GM12878 (cell line): ENCODE measurements around the gene LLPH. TPM values are rescaled to one million over a fixed set of nuclear protein-coding genes. Genes with fewer than 3 reads are reported as not detected.
"Not testable (repeated sequence)": the region's sequence is repeated elsewhere in the genome, so short reads cannot be mapped to it uniquely, and the experiment has no call there.

ENCODE experiments used
- ATAC-seq: fragments of 200-7000 bp; cut with Tn5 transposase; 3 replicates; pipeline ENCODE4 v1.9.1; 2020; ENCODE audit warnings: mild to moderate bottlenecking, moderate library complexity
- BruUV-seq: library from RNA; stranded (reverse); fragments of 400-500 nt; replicated peaks from 2 replicates; lab custom pipeline; 2021; lab: Mats Ljungman, UMichigan
- CTCF ChIA-PET: fragments of 300-600 bp; sonication (Branson Sonifier 250); formaldehyde crosslinking; extraction: SDS; loops from one replicate; lab custom pipeline; 2021; ENCODE audit warnings: inconsistent platforms; lab: Yijun Ruan, JAX
- POLR2A ChIA-PET: fragments of 350-600 bp; formaldehyde crosslinking; extraction: SDS; loops from one replicate; lab custom pipeline; 2021; ENCODE audit warnings: inconsistent platforms; lab: Charles Lee
- RAD21 ChIA-PET: fragments of 300-600 bp; sonication (Branson Sonifier 250); formaldehyde crosslinking; loops from one replicate; lab custom pipeline; 2023; ENCODE audit warnings: antibody characterized with exemption; ENCODE audit not compliant: unreplicated experiment; lab: Charles Lee
- SMC1A ChIA-PET: fragments of 300-600 bp; sonication (Branson Sonifier 250); formaldehyde crosslinking; loops from one replicate; lab custom pipeline; 2023; ENCODE audit not compliant: unreplicated experiment, uncharacterized antibody; lab: Charles Lee
- DNase-seq: peaks from one replicate; pipeline ENCODE4 v3.0.0-alpha.2; 2011; ENCODE audit warnings: low read depth, low spot score
- FAIRE-seq: peaks from 3 replicates; lab custom pipeline; 2011; peaks lifted over from hg19 to GRCh38; lab: Jason Lieb, UNC
- H2AFZ ChIP-seq: 2 replicates; pipeline ENCODE4 v1.6.0; 2011; ENCODE audit warnings: low read depth, low read length, control low read depth; ENCODE audit not compliant: control insufficient read depth
- H3K27ac ChIP-seq: 2 replicates; pipeline ENCODE4 v1.5.1; 2011; ENCODE audit warnings: control low read depth; ENCODE audit not compliant: control insufficient read depth, insufficient read depth
- H3K27me3 ChIP-seq, 2 experiments: replicated peaks in 1 of 2; 2 replicates each; pipeline versions ENCODE4 v1.6.0 to v1.6.1; 2011; ENCODE audit warnings: low read length in 1 of 2; ENCODE audit not compliant: control insufficient read depth in 2 of 2, insufficient read depth in 2 of 2
- H3K36me3 ChIP-seq, 2 experiments: 2 replicates each; pipeline ENCODE4 v1.5.1; 2011; ENCODE audit warnings: low read length in 1 of 2; ENCODE audit not compliant: control insufficient read depth in 2 of 2, insufficient read depth in 2 of 2
- H3K4me1 ChIP-seq: 2 replicates; pipeline ENCODE4 v1.6.1; 2011; ENCODE audit warnings: mild to moderate bottlenecking, low read length, moderate library complexity, mixed read lengths; ENCODE audit not compliant: control insufficient read depth, insufficient read depth
- H3K4me2 ChIP-seq: 2 replicates; pipeline ENCODE4 v1.6.0; 2011; ENCODE audit warnings: control low read depth; ENCODE audit not compliant: control insufficient read depth, insufficient read depth
- H3K4me3 ChIP-seq: fragments of 200-600 bp; sonication (generic); 2 replicates; pipeline ENCODE4 v1.5.1; 2016
- H3K79me2 ChIP-seq: 2 replicates; pipeline ENCODE4 v1.6.0; 2011; ENCODE audit warnings: low read length; ENCODE audit not compliant: control insufficient read depth, insufficient read depth
- H3K9ac ChIP-seq: 2 replicates; pipeline ENCODE4 v1.8.0; 2011; ENCODE audit warnings: low read length, control low read depth, mixed read lengths; ENCODE audit not compliant: control insufficient read depth, insufficient read depth
- H3K9me3 ChIP-seq: replicated peaks from 3 replicates; pipeline ENCODE4 v1.5.1; 2011; ENCODE audit warnings: mild to moderate bottlenecking, low read length; ENCODE audit not compliant: control insufficient read depth, insufficient read depth
- H4K20me1 ChIP-seq: 2 replicates; pipeline ENCODE4 v1.6.0; 2011; ENCODE audit not compliant: control insufficient read depth, insufficient read depth
- CHD1 ChIP-seq: IDR thresholded peaks from 2 replicates; pipeline ENCODE4 v1.6.1; 2012; ENCODE audit warnings: low read depth, low read length, improper control_type of control experiment
- JUNB ChIP-seq: IDR thresholded peaks from 2 replicates; pipeline ENCODE4 v1.6.1; 2016; ENCODE audit warnings: antibody characterized with exemption, mild to moderate bottlenecking
- SMAD5 ChIP-seq: IDR thresholded peaks from 2 replicates; pipeline ENCODE4 v1.6.1; 2016; ENCODE audit warnings: antibody characterized with exemption, low read depth
- ZBTB33 ChIP-seq: fragments of 450-650 bp; IDR thresholded peaks from 2 replicates; pipeline ENCODE4 v1.6.1; 2017; ENCODE audit warnings: mild to moderate bottlenecking
- WGBS: methylation state at CpG from one replicate; pipeline ENCODE4 v1.1.6; 2016; ENCODE audit warnings: low lambda C conversion rate; ENCODE audit not compliant: insufficient replicate concordance, insufficient coverage; ENCODE audit errors: missing lambda C conversion rate; 5-methylcytosine and 5-hydroxymethylcytosine counted together
- in situ Hi-C: fragments of 300-500 bp; cut with MboI; formaldehyde crosslinking; loops from 9 replicates; pipeline ENCODE4 v1.14.3; 2018; ENCODE audit warnings: mixed read lengths
- intact Hi-C: fragments of 100-400 bp; cut with micrococcal nuclease; formaldehyde crosslinking; loops from one replicate; pipeline ENCODE4 v1.14.2; 2022; ENCODE audit not compliant: unreplicated experiment
- polyA plus RNA-seq, 11 experiments: library from polyadenylated mRNA; depleted of rRNA in 4 of 11; unstranded in 6 of 11; stranded (reverse) in 5 of 11; fragments of >200 nt; fragmentation: Nextera tagmentation in 4 of 11; fragmentation: Illumina TruSeq in 1 of 11; extraction: Ambion mirVana in 4 of 11; extraction: Trizol in 1 of 11; gene quantifications; 1 replicate in 1 of 11; 2 replicates in 10 of 11; pipeline versions ENCODE4 v1.2.1 to v1.2.3, GENCODE V29; 2011 to 2016; ENCODE audit warnings: inconsistent platforms in 2 of 11, missing spikeins in 2 of 11, low read depth in 1 of 11
- total RNA-seq, 4 experiments: library from RNA; depleted of rRNA in 3 of 4; stranded (reverse); fragments of >200 nt in 3 of 4; fragmentation: Illumina TruSeq in 1 of 4; extraction: Trizol in 1 of 4; gene quantifications; 2 replicates each; pipeline versions ENCODE4 v1.2.1 to v1.2.3, GENCODE V29; 2013 to 2021

Gene LLPH
- total and polyA plus RNA-seq, 10 of the 15 experiments (the other 5 are each of a cell fraction or from before 2014, with no cell fraction given) = 15.2 to 107 (median 70.4) TPM

GRCh38 chr12:66176105-66176900 is 45.8 kb upstream of the LLPH start:
- ChIA-PET CTCF (interaction anchor here (0.8 to 1.3 kb wide), 2 partner anchors 8 to 94 kb away, joined by 3 to 9 read pairs; no protein-coding TSS in a partner anchor), RAD21 (interaction anchor here (0.6 to 0.7 kb wide), 2 partner anchors 9 to 100 kb away, joined by 3 read pairs; no protein-coding TSS in a partner anchor), SMC1A (interaction anchor here (0.8 to 1.7 kb wide), 4 partner anchors 10 to 57 kb away, joined by 3 to 9 read pairs (median 4); no protein-coding TSS in a partner anchor), POLR2A (interaction anchor here (0.6 to 1.3 kb wide), 4 partner anchors 15 to 744 kb away, joined by 3 read pairs; partner anchors contain the start of gene LLPH)
- DNase-seq (no peak), FAIRE-seq (no peak), ATAC-seq (no peak)
- Histone ChIP-seq H3K4me3 (no peak overlapping the region), H2AFZ (no peak overlapping the region), H3K9ac (no peak overlapping the region), H3K27ac (no peak overlapping the region), H3K27me3 (no peaks in the 10 kb centered on the region), H3K9me3 (no peaks in the 10 kb centered on the region), H3K4me1 (no peaks in the 10 kb centered on the region), H3K36me3 (no peaks in the 10 kb centered on the region), H3K79me2 (no peaks in the 10 kb centered on the region), H4K20me1 (no peaks in the 10 kb centered on the region), H3K4me2 (no peak overlapping the region)
- intact Hi-C loops (no loop called here), in situ Hi-C loops (no loop called here)
- WGBS = 0% methylated on average over 1 of the region's 1 CpG
- TF ChIP-seq JUNB (no peak), ZBTB33 (no peak), SMAD5 (no peak), CHD1 (no peak)
- BruUV-seq = no TSS peak

GRCh38 chr12:66174391-66175325 is 44.1 kb upstream of the LLPH start:
- H3K36me3 ChIP-seq, CTCF ChIA-PET, H4K20me1 ChIP-seq, RAD21 ChIA-PET, ATAC-seq, H3K79me2 ChIP-seq, H3K9me3 ChIP-seq, H3K9ac ChIP-seq, H3K4me1 ChIP-seq, BruUV-seq, H3K27ac ChIP-seq, H3K4me3 ChIP-seq, FAIRE-seq, in situ Hi-C loops, POLR2A ChIA-PET, H2AFZ ChIP-seq, H3K27me3 ChIP-seq, intact Hi-C loops, DNase-seq, H3K4me2 ChIP-seq: not testable (repeated sequence)
- SMC1A ChIA-PET = interaction anchor here (1.1 to 1.8 kb wide), 2 partner anchors 9 to 61 kb away, joined by 4 read pairs; no protein-coding TSS in a partner anchor
- 84% methylated on average over 46 of the region's 54 CpGs for WGBS
